Activated T-cell treated with anti-CD3 and anti-CD28 coated beads, Interleukin-2, amount 50 U/mL, for 72 hours (primary cell): Measurements from ENCODE around the gene WDSUB1. TPM values are rescaled to one million over a fixed set of nuclear protein-coding genes. Genes with fewer than 3 reads are reported as not detected.

Experiments
- ATAC-seq, 2 donors: fragments of 150-1000 bp; cut with Tn5 transposase; replicated peaks in 1 of 2; 2 replicates each; pipeline ENCODE4 v1.10.0; 2021; ENCODE audit warnings: moderate library complexity in 2 of 2, mild to moderate bottlenecking in 1 of 2
- DNase-seq, 2 donors: peaks; one replicate each; pipeline ENCODE4 v3.0.0; 2021 to 2022; ENCODE audit warnings: mixed read lengths in 1 of 2
- H3K27ac Mint-ChIP-seq: one replicate; pipeline ENCODE4 v1.8.0; 2022; ENCODE audit warnings: mild to moderate bottlenecking, moderate library complexity, mixed read lengths
- H3K27me3 Mint-ChIP-seq: one replicate; pipeline ENCODE4 v1.8.0; 2022; ENCODE audit warnings: low read depth, mixed read lengths
- H3K36me3 Mint-ChIP-seq, 2 donors: one replicate each; pipeline ENCODE4 v1.8.0; 2022; ENCODE audit warnings: mixed read lengths in 2 of 2, mild to moderate bottlenecking in 1 of 2; ENCODE audit not compliant: insufficient read depth in 2 of 2
- H3K4me1 Mint-ChIP-seq: one replicate; pipeline ENCODE4 v1.8.0; 2022; ENCODE audit warnings: low read depth, mixed read lengths
- H3K4me3 Mint-ChIP-seq, 2 donors: one replicate each; pipeline ENCODE4 v1.8.0; 2022; ENCODE audit warnings: mild to moderate bottlenecking in 2 of 2, mixed read lengths in 2 of 2, moderate library complexity in 2 of 2
- H3K9me3 Mint-ChIP-seq, 2 donors: one replicate each; pipeline ENCODE4 v1.8.0; 2022; ENCODE audit warnings: mixed read lengths in 2 of 2
- total RNA-seq, 2 donors: library from RNA; stranded (reverse); gene quantifications; one replicate each; pipeline ENCODE4 v1.2.3, GENCODE V29; 2022

The WDSUB1 gene
- total RNA-seq, 2 donors from 2014 or later = 6.0 to 7.3 TPM

GRCh38 chr2:159286709-159287441 is 372 bp upstream of the WDSUB1 start:
- peak overlapping the region; percentile 85 to 88 for H3K4me3 Mint-ChIP-seq
- peaks cover 41% of the 10 kb centered on the region for H3K4me1 Mint-ChIP-seq
- ATAC-seq (peak; percentile 96 to 97), DNase-seq (peak; percentile 98 to 99)
- peak overlapping the region; percentile 56 for H3K27ac Mint-ChIP-seq
- no peaks in the 10 kb centered on the region for H3K27me3 Mint-ChIP-seq
- no peaks in the 10 kb centered on the region for H3K36me3 Mint-ChIP-seq
- no peaks in the 10 kb centered on the region for H3K9me3 Mint-ChIP-seq

- no peak overlapping the region for H3K27ac Mint-ChIP-seq
- no peak for ATAC-seq
These were observed 1.1 kb downstream of the WDSUB1 start for GRCh38 chr2:159285433-159285832.

GRCh38 chr2:159283529-159283928 is 3.0 kb downstream of the WDSUB1 start:
- H3K27ac Mint-ChIP-seq = no peak overlapping the region
- no peaks in the 10 kb centered on the region for H3K27me3 Mint-ChIP-seq
- ATAC-seq = no peak
- H3K4me1 Mint-ChIP-seq = peaks cover 27% of the 10 kb centered on the region
- no peak for DNase-seq
- H3K9me3 Mint-ChIP-seq = no peaks in the 10 kb centered on the region
- no peaks in the 10 kb centered on the region for H3K36me3 Mint-ChIP-seq
- H3K4me3 Mint-ChIP-seq = no peak overlapping the region

More at GRCh38 chr2:159285433-159285832, 1.1 kb downstream of the WDSUB1 start:
- Mint-ChIP-seq H3K4me3 (peak overlapping the region; percentile 85 to 88), H3K27me3 (no peaks in the 10 kb centered on the region), H3K36me3 (no peaks in the 10 kb centered on the region), H3K9me3 (no peaks in the 10 kb centered on the region), H3K4me1 (peaks cover 33% of the 10 kb centered on the region)
- DNase-seq = no peak

GRCh38 chr2:159281002-159281401 is 5.5 kb downstream of the WDSUB1 start:
- Mint-ChIP-seq H3K27ac (no peak overlapping the region), H3K9me3 (no peaks in the 10 kb centered on the region), H3K36me3 (no peaks in the 10 kb centered on the region), H3K4me3 (no peak overlapping the region), H3K27me3 (no peaks in the 10 kb centered on the region), H3K4me1 (peaks cover 18% of the 10 kb centered on the region)
- ATAC-seq = no peak
- DNase-seq = no peak

DNA sequence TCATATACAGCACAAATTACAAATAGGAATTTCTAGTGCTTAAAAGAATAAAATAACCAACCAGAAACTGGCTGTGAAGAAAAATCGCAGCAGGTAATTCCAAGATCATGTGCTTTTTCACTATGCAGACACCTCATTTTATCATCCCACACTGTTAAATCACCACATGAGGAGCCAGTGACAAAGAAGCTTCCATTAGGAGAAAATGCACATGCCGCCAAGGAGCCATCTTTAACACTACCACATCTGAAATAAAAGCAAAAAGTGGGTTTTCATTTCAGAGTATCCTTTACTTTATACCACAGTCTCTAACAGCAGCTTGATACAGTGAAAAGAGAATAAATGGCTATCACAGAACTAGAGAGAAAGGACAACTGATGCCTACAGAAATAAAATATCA is 6.8 kb downstream of the WDSUB1 start:
- H3K36me3 Mint-ChIP-seq = peaks cover 1 to 2% of the 10 kb centered on the region in 2 donors
- DNase-seq (no peak), ATAC-seq (no peak)
- H3K27me3 Mint-ChIP-seq = no peaks in the 10 kb centered on the region
- no peak overlapping the region for H3K27ac Mint-ChIP-seq
- no peaks in the 10 kb centered on the region for H3K9me3 Mint-ChIP-seq
- no peak overlapping the region for H3K4me3 Mint-ChIP-seq
- peaks cover 5% of the 10 kb centered on the region for H3K4me1 Mint-ChIP-seq

- no peak for ATAC-seq
- no peaks in the 10 kb centered on the region for H3K9me3 Mint-ChIP-seq
- no peak overlapping the region for H3K27ac Mint-ChIP-seq
- H3K4me1 Mint-ChIP-seq = no peaks in the 10 kb centered on the region
- no peaks in the 10 kb centered on the region for H3K27me3 Mint-ChIP-seq
- H3K4me3 Mint-ChIP-seq = no peak overlapping the region
- H3K36me3 Mint-ChIP-seq = peaks cover 3 to 4% of the 10 kb centered on the region in 2 donors
- DNase-seq = no peak
These were observed 11.4 kb downstream of the WDSUB1 start for GRCh38 chr2:159275111-159275510.

GRCh38 chr2:159272156-159272555 is 14.3 kb downstream of the WDSUB1 start:
- H3K4me1 Mint-ChIP-seq = no peaks in the 10 kb centered on the region
- H3K4me3 Mint-ChIP-seq = no peak overlapping the region
- H3K9me3 Mint-ChIP-seq = no peaks in the 10 kb centered on the region
- DNase-seq = no peak
- no peak overlapping the region for H3K27ac Mint-ChIP-seq
- H3K27me3 Mint-ChIP-seq = no peaks in the 10 kb centered on the region
- H3K36me3 Mint-ChIP-seq = peaks cover 3 to 7% of the 10 kb centered on the region in 2 donors
- ATAC-seq = no peak

- H3K36me3 Mint-ChIP-seq = peaks cover 3 to 9% of the 10 kb centered on the region in 2 donors
- DNase-seq (no peak), ATAC-seq (no peak)
- no peaks in the 10 kb centered on the region for H3K9me3 Mint-ChIP-seq
- H3K27me3 Mint-ChIP-seq = no peaks in the 10 kb centered on the region
- H3K27ac Mint-ChIP-seq = no peak overlapping the region
- no peaks in the 10 kb centered on the region for H3K4me1 Mint-ChIP-seq
- no peak overlapping the region for H3K4me3 Mint-ChIP-seq
These were observed 15.6 kb downstream of the WDSUB1 start for GRCh38 chr2:159270744-159271379.

- Mint-ChIP-seq H3K9me3 (no peaks in the 10 kb centered on the region), H3K4me1 (no peaks in the 10 kb centered on the region), H3K36me3 (peaks cover 0 to 7% of the 10 kb centered on the region in 2 donors), H3K27me3 (no peaks in the 10 kb centered on the region), H3K27ac (no peak overlapping the region), H3K4me3 (no peak overlapping the region)
- ATAC-seq (no peak), DNase-seq (no peak)
These were observed 18.6 kb downstream of the WDSUB1 start for GRCh38 chr2:159267921-159268320.

DNA sequence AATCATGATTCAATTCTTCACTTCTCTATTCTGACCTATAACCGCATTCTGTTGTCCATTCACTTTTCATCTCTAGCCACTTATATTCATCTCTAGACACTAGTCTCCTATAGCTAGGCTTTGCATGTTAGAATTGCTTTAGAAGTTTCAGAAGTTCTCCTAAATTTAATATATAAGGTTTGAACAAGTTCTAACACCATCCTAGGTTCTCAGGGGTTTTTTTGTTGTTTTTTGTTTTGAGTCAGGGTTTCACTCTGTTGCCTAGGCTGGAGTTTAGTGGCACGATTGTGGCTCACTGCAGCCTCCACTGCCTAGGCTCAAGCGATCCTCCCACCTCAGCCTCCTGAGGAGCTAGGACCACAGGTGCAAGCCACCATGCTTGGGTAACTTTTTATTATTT is 19.9 kb downstream of the WDSUB1 start:
- H3K27ac Mint-ChIP-seq = no peak overlapping the region

DNA sequence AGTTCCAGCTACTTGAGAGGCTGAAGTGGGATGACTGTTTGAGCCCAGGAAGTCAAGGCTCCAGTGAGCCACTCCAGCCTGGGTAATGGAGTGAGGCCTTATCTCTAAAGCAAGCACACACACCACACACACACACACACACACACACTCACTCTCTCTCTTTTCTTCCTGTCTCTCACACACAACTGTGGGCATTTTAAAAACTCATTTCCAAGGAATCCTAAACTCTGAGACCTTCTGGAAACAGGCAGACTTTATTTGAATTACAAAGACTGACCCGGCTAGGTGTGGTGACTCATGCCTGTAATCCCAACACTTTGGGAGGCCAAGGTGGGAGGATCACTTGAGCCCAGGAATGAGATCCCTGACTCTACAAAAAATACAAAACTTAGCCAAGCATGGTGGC is 21.3 kb downstream of the WDSUB1 start:
- H3K4me3 Mint-ChIP-seq = no peak overlapping the region
- no peaks in the 10 kb centered on the region for H3K4me1 Mint-ChIP-seq
- peaks cover 0 to 5% of the 10 kb centered on the region in 2 donors for H3K36me3 Mint-ChIP-seq
- ATAC-seq (no peak), DNase-seq (no peak)
- H3K27ac Mint-ChIP-seq = no peak overlapping the region
- H3K9me3 Mint-ChIP-seq = no peaks in the 10 kb centered on the region
- no peaks in the 10 kb centered on the region for H3K27me3 Mint-ChIP-seq

More for the DNA sequence above, 19.9 kb downstream of the WDSUB1 start:
- no peaks in the 10 kb centered on the region for H3K9me3 Mint-ChIP-seq
- ATAC-seq = peak in 1 of 2 donors; percentile 26
- DNase-seq = no peak
- H3K4me3 Mint-ChIP-seq = no peak overlapping the region
- H3K4me1 Mint-ChIP-seq = no peaks in the 10 kb centered on the region
- peaks cover 0 to 7% of the 10 kb centered on the region in 2 donors for H3K36me3 Mint-ChIP-seq
- H3K27me3 Mint-ChIP-seq = no peaks in the 10 kb centered on the region

GRCh38 chr2:159262904-159263303 is 23.6 kb downstream of the WDSUB1 start:
- DNase-seq = no peak
- Mint-ChIP-seq H3K36me3 (peaks cover 0 to 2% of the 10 kb centered on the region in 2 donors), H3K27ac (no peak overlapping the region), H3K4me3 (no peak overlapping the region), H3K27me3 (no peaks in the 10 kb centered on the region), H3K9me3 (no peaks in the 10 kb centered on the region), H3K4me1 (no peaks in the 10 kb centered on the region)
- ATAC-seq = no peak

GRCh38 chr2:159262226-159262625 is 24.3 kb downstream of the WDSUB1 start:
- no peaks in the 10 kb centered on the region for H3K4me1 Mint-ChIP-seq
- H3K36me3 Mint-ChIP-seq = peaks cover 0 to 2% of the 10 kb centered on the region in 2 donors
- H3K9me3 Mint-ChIP-seq = no peaks in the 10 kb centered on the region
- no peak for DNase-seq
- no peak overlapping the region for H3K4me3 Mint-ChIP-seq
- no peak for ATAC-seq
- H3K27ac Mint-ChIP-seq = no peak overlapping the region
- H3K27me3 Mint-ChIP-seq = no peaks in the 10 kb centered on the region
